Tibial artery (tissue), 4 donors: ENCODE data around the gene CHAT.

Source experiments
- DNase-seq, 2 donors: peaks; one replicate each; pipeline ENCODE4 v3.0.0-alpha.2; 2019
- H3K27ac ChIP-seq, 2 donors: fragments of 200-600 bp; sonication (generic) in 1 of 2; 1 replicate in 1 of 2; 2 replicates in 1 of 2; pipeline ENCODE4 v1.5.1; 2018 to 2019; ENCODE audit warnings: mild to moderate bottlenecking in 1 of 2
- H3K27me3 ChIP-seq, 2 donors: fragments of 200-600 bp; sonication (generic) in 1 of 2; one replicate each; pipeline versions ENCODE4 v1.5.1 to v1.6.0; 2016 to 2019
- H3K36me3 ChIP-seq, 3 donors: fragments of 200-600 bp; sonication (generic) in 2 of 3; one replicate each; pipeline ENCODE4 v1.5.1; 2016 to 2019; ENCODE audit warnings: mild to moderate bottlenecking in 2 of 3
- H3K4me1 ChIP-seq, 4 donors: fragments of 200-600 bp; sonication (generic) in 2 of 4; 1 replicate in 3 of 4; 2 replicates in 1 of 4; pipeline ENCODE4 v1.5.1; 2016 to 2019
- H3K4me3 ChIP-seq, 2 donors: fragments of 200-600 bp; sonication (generic) in 1 of 2; 1 replicate in 1 of 2; 2 replicates in 1 of 2; pipeline ENCODE4 v1.5.1; 2018 to 2019; ENCODE audit warnings: mild to moderate bottlenecking in 2 of 2
- H3K9me3 ChIP-seq, 3 donors: fragments of 200-600 bp; sonication (generic) in 1 of 3; one replicate each; pipeline ENCODE4 v1.5.1; 2016 to 2019
- CTCF ChIP-seq, 2 experiments: fragments of 200-600 bp in 1 of 2; fragments of 450-650 bp in 1 of 2; IDR thresholded peaks; one replicate each; pipeline ENCODE4 v1.5.1; 2017 to 2019; ENCODE audit warnings: antibody characterized with exemption in 2 of 2, mild to moderate bottlenecking in 1 of 2, moderate library complexity in 1 of 2
- intact Hi-C: fragments of 100-400 bp; cut with DNase I; formaldehyde crosslinking; loops from one replicate; pipeline ENCODE4 v1.15.0; 2023; ENCODE audit warnings: low total_unique reads

CHAT gene

DNA sequence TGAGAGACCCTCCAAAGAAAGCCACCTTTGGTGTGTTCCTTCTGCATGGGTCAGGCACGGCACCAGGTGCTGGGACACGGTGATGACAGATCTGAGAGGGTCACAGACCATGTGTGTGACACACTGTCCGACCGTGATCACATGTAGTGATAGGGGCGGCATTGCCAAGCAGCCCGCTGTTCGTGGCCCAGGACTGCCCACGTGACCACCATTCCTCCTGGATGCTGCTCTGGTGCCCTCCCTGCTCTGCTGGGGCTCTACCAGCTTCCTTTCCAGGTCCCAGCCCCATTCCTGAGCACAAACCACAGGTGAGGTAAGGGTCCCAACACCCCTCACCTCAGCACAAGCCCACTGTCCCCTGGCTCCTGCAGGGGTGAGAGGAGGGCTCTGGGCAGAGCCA is 13.8 kb upstream of the CHAT start:
- intact Hi-C loops = no loop called here
- peaks cover 0 to 36% of the 10 kb centered on the region in 2 donors for H3K27me3 ChIP-seq
- H3K9me3 ChIP-seq = no peaks in the 10 kb centered on the region
- no peak overlapping the region for H3K27ac ChIP-seq
- H3K4me1 ChIP-seq = no peaks in the 10 kb centered on the region
- no peak for TF ChIP-seq CTCF (IDR thresholded peaks at IDR 0.05)
- H3K4me3 ChIP-seq = no peak overlapping the region
- no peaks in the 10 kb centered on the region for H3K36me3 ChIP-seq
- peak in 1 of 2 donors; percentile 24 for DNase-seq

- Histone ChIP-seq H3K4me1 (no peaks in the 10 kb centered on the region), H3K27ac (no peak overlapping the region), H3K9me3 (no peaks in the 10 kb centered on the region), H3K4me3 (no peak overlapping the region), H3K27me3 (peaks cover 0 to 44% of the 10 kb centered on the region in 2 donors), H3K36me3 (no peaks in the 10 kb centered on the region)
- intact Hi-C loops = no loop called here
- TF ChIP-seq CTCF (IDR thresholded peaks at IDR 0.05) = no peak
- peak in 1 of 2 donors; percentile 15 for DNase-seq
These were observed 12.9 kb upstream of the CHAT start for GRCh38 chr10:49600781-49601400.

DNA sequence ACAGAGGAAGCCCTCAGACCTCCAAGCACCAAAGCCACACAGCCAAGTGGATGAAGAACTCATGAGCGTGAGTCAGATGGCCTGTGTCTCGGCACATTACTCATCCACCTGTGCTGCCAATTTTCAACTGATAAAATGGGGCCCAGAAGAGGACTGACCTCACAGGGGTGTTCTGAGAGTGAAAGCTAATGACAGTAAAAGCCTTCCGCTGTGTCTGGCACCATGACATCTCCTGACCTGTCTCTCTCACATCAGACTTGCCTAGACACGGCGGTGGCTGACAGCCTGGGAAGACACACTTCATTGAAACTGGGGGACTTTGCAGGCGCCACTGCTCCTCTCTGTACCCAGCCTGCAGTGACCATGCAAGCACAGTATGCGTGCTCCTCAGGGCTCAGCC is 12.0 kb upstream of the CHAT start:
- no peaks in the 10 kb centered on the region for H3K9me3 ChIP-seq
- H3K4me3 ChIP-seq = no peak overlapping the region
- intact Hi-C loops = no loop called here
- H3K36me3 ChIP-seq = no peaks in the 10 kb centered on the region
- DNase-seq = peak in 1 of 2 donors; percentile 29
- H3K4me1 ChIP-seq = no peaks in the 10 kb centered on the region
- H3K27ac ChIP-seq = no peak overlapping the region
- TF ChIP-seq CTCF (IDR thresholded peaks at IDR 0.05) = no peak
- peaks cover 0 to 49% of the 10 kb centered on the region in 2 donors for H3K27me3 ChIP-seq

GRCh38 chr10:49602380-49603023 is 11.3 kb upstream of the CHAT start:
- peak in 1 of 2 donors; percentile 31 for DNase-seq
- TF ChIP-seq CTCF (IDR thresholded peaks at IDR 0.05) = no peak
- no peak overlapping the region for H3K4me3 ChIP-seq
- H3K4me1 ChIP-seq = no peaks in the 10 kb centered on the region
- peaks cover 0 to 52% of the 10 kb centered on the region in 2 donors for H3K27me3 ChIP-seq
- H3K9me3 ChIP-seq = no peaks in the 10 kb centered on the region
- H3K27ac ChIP-seq = no peak overlapping the region
- no peaks in the 10 kb centered on the region for H3K36me3 ChIP-seq
- intact Hi-C loops = no loop called here

- TF ChIP-seq CTCF (IDR thresholded peaks at IDR 0.05) = no peak
- Histone ChIP-seq H3K27me3 (peaks cover 0 to 72% of the 10 kb centered on the region in 2 donors), H3K9me3 (no peaks in the 10 kb centered on the region), H3K36me3 (no peaks in the 10 kb centered on the region), H3K4me3 (no peak overlapping the region), H3K27ac (no peak overlapping the region), H3K4me1 (peaks cover 0 to 15% (median 14%) of the 10 kb centered on the region in 4 donors)
- intact Hi-C loops = no loop called here
- DNase-seq = peak in 1 of 2 donors; percentile 29
These were observed 8.5 kb upstream of the CHAT start for GRCh38 chr10:49605216-49605938.
